ENCODE measurements around the gene TCF23. TPM values are rescaled to one million over a fixed set of nuclear protein-coding genes. Genes with fewer than 3 reads are reported as not detected.
"Not testable (repeated sequence)": the region's sequence is repeated elsewhere in the genome, so short reads cannot be mapped to it uniquely, and the experiment has no call there.

The TCF23 gene
- total and polyA plus RNA-seq, 4 donors: 0.06 to 0.14 TPM; not detected in 2

DNA sequence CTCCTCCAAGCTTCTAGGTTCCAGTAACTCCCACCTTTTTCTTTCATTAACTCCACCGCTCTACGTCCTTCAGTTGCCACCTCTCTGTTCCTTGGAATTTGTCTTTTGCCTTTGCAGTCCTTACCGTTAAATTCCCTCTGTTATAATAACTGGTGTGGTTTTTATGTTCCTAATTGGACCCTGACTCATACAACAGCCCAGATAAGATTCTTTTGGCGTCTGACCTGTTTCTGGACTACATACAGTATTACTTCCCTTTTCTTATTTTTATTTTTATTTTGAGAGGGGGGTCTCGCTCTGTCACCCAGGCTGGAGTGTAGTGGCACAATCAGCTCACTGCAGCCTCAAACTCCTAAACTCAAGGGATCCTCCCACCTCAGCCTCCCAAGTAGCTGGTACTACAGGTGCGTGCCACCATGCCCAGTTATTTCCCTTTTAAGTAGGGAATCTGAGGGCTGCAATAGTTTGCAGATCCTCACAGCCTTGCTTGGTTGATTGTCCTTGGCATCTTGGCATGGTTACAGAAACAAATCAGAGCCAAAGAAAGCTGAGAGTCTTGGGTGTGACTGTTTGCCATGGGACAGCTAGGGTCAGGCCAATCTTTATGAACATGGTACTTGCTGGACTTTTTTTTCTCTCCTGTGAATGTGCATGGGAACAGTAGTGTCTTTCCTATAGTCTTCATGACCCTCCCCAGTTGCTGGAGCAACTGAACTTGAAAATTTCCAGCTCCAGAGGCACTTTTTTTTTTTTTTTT is 22.0 kb downstream of the TCF23 start:
- Histone ChIP-seq H3K27ac (ENCODE audit: low read depth, low read length) (no peak overlapping the region), H3K4me3 (ENCODE audit: low read depth, low read length) (no peak overlapping the region), H3K27me3 (ENCODE audit: control insufficient read depth, insufficient read depth, low read length) (peaks cover 5% of the 10 kb centered on the region), H3K9me3 (ENCODE audit: control insufficient read depth, insufficient read depth, low read length) (no peaks in the 10 kb centered on the region), H3K36me3 (ENCODE audit: control insufficient read depth, insufficient read depth, low read length) (no peaks in the 10 kb centered on the region), H3K4me1 (ENCODE audit: control insufficient read depth, insufficient read depth, low read length) (peaks cover 11% of the 10 kb centered on the region)
- WGBS (ENCODE audit: insufficient coverage): 100% methylated on average over 1 of the region's 6 CpGs
- no peak for DNase-seq (ENCODE audit: low read depth in 4 of 6, low spot score in 6 of 6)

DNA sequence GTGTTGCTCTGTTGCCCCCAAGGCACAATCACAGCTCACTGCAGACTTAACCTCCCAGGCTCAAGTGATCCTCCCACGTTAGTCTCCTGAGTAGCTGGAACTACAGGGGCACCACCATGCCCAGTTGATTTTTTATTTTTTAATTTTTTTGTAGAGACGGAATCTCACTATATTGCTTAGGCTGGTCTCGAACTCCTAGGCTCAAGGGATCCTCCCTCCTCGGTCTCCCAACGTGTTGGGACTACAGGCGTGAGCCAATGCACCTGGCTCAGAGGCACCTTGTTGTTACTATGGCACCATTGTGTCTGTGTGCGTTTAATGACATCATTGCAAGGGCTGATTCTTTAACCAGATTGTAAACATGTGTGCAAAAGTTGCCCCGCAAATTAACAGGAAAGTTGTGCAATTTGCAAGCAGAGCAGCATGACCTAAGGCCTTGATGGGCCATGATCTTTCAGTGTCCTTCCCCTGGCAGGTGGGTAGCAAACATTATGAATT is 22.6 kb downstream of the TCF23 start:
- no peaks in the 10 kb centered on the region for H3K9me3 ChIP-seq (ENCODE audit: control insufficient read depth, insufficient read depth, low read length)
- 86% methylated on average over 6 of the region's 8 CpGs for WGBS (ENCODE audit: insufficient coverage)
- no peak for DNase-seq (ENCODE audit: low read depth in 4 of 6, low spot score in 6 of 6)
- no peak overlapping the region for H3K27ac ChIP-seq (ENCODE audit: low read depth, low read length)
- H3K27me3 ChIP-seq (ENCODE audit: control insufficient read depth, insufficient read depth, low read length): peaks cover 5% of the 10 kb centered on the region
- no peak overlapping the region for H3K4me3 ChIP-seq (ENCODE audit: low read depth, low read length)
- no peaks in the 10 kb centered on the region for H3K36me3 ChIP-seq (ENCODE audit: control insufficient read depth, insufficient read depth, low read length)
- H3K4me1 ChIP-seq (ENCODE audit: control insufficient read depth, insufficient read depth, low read length): peaks cover 11% of the 10 kb centered on the region

DNA sequence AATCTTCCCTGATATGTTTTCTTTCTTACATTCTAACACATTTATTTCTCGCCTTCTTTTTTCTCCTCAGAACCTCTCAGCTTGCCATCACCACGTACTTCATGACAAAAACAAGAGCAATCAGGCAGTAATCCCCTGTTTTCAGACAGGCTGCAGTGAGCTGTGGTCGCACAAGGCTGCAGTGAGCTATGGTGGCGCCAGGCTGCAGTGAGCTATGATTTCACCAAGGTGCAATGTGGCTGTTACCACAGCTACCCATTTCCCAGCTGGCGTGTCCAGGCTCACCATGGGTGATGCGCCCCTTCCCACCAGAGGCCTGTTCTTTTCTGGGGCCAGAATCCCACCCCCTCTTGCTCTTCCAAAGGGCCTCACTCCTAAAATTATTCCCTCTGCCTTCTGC is 25.8 kb downstream of the TCF23 start:
- no peak overlapping the region for H3K4me3 ChIP-seq (ENCODE audit: low read depth, low read length)
- H3K36me3 ChIP-seq (ENCODE audit: control insufficient read depth, insufficient read depth, low read length): no peaks in the 10 kb centered on the region
- peaks cover 5% of the 10 kb centered on the region for H3K27me3 ChIP-seq (ENCODE audit: control insufficient read depth, insufficient read depth, low read length)
- H3K4me1 ChIP-seq (ENCODE audit: control insufficient read depth, insufficient read depth, low read length): peaks cover 10% of the 10 kb centered on the region
- H3K27ac ChIP-seq (ENCODE audit: low read depth, low read length): no peak overlapping the region
- DNase-seq (ENCODE audit: low read depth in 4 of 6, low spot score in 6 of 6): peak in 2 of 6 donors; percentile 26 to 31
- 56% methylated on average over 6 of the region's 6 CpGs for WGBS (ENCODE audit: insufficient coverage)
- H3K9me3 ChIP-seq (ENCODE audit: control insufficient read depth, insufficient read depth, low read length): no peaks in the 10 kb centered on the region

DNA sequence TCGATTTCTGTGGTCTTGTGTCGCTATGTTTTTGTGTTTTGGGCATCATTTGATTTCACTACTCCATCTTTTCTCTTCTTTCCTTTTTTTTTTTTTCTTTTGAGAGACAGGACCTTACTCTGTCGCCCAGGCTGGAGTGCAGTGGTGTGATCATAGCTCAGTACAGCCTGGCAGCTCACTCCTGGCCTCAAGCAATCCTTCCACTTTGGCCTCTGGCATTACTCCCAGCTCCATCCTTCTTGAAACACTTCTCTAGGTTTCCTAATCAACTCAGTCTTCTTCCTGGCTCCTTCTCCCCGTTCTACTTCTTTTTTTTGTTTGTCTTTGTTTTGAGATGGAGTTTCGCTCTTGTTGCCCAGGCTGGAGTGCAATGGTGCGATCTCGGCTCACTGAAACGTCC is 26.5 kb downstream of the TCF23 start:
- WGBS (ENCODE audit: insufficient coverage): 85% methylated on average over 4 of the region's 8 CpGs
- Histone ChIP-seq H3K27me3 (ENCODE audit: control insufficient read depth, insufficient read depth, low read length) (no peaks in the 10 kb centered on the region), H3K4me1 (ENCODE audit: control insufficient read depth, insufficient read depth, low read length) (peaks cover 4% of the 10 kb centered on the region), H3K36me3 (ENCODE audit: control insufficient read depth, insufficient read depth, low read length) (no peaks in the 10 kb centered on the region), H3K9me3 (ENCODE audit: control insufficient read depth, insufficient read depth, low read length) (no peaks in the 10 kb centered on the region), H3K27ac (ENCODE audit: low read depth, low read length) (no peak overlapping the region), H3K4me3 (ENCODE audit: low read depth, low read length) (no peak overlapping the region)
- no peak for DNase-seq (ENCODE audit: low read depth in 4 of 6, low spot score in 6 of 6)

DNA sequence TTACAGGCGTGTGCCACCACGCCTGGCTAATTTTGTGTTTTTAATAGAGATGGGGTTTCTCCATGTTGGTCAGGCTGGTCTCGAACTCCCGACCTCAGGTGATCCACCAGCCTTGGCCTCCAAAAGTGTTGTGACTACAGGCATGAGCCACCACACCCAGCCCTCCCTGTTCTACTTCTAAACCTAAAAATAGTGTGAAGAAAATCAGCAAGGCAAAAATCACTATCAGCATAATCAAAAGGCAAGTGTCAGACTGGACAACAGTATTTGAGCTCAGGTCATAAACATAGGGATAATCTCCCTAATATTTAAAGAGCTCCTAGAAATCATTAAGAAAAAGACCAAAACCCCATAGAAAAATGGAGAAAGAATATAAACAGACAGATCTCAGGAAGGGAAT is 27.0 kb downstream of the TCF23 start:
- H3K4me3 ChIP-seq (ENCODE audit: low read depth, low read length); H3K27me3 ChIP-seq (ENCODE audit: control insufficient read depth, insufficient read depth, low read length); H3K36me3 ChIP-seq (ENCODE audit: control insufficient read depth, insufficient read depth, low read length); DNase-seq (ENCODE audit: low read depth in 4 of 6, low spot score in 6 of 6); H3K9me3 ChIP-seq (ENCODE audit: control insufficient read depth, insufficient read depth, low read length); H3K27ac ChIP-seq (ENCODE audit: low read depth, low read length); H3K4me1 ChIP-seq (ENCODE audit: control insufficient read depth, insufficient read depth, low read length): not testable (repeated sequence)
- no CpG with 5 or more reads among the region's 4 CpGs for WGBS (ENCODE audit: insufficient coverage)

DNA sequence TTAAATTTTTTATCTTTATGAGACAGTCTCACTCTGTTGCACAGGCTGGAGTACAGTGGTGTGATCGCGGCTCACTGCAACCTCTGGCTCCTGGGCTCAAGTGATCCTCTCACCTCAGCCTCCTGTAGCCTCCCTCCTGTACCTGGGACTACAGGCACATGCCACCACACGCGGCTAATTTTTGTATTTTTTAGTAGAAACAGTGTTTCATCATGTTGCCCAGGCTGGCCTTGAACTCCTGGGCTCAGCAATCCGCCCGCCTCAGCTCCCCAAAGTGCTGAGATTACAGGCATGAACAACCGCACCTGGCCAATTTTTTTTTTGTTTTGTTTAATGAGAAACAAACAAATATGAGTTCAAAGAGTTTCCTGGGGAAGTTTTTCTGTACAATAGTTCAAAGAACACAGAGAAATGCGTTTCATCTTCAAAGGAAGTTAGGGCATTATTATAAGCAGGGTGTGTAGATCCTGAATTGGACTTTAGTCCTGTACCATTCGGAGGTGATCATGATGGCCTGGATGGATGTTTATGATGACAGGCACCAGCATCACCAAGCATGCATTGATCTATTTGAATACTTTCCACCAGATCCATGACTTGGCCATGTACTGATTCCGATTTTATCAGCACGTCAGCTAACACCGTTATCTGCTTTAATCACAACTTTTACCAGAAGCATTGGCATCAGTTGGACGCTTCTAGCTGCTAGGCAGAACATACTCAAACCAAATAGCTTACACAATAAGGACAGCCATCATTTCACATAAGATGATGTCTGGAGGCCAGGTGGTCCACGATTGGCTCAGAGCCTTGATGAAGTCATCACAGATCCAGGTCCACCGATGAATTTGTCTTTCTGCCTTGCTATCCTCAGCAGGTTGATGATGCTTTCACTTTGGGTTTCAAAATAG is 28.9 kb downstream of the TCF23 start:
- Histone ChIP-seq H3K27ac (ENCODE audit: low read depth, low read length) (no peak overlapping the region), H3K4me3 (ENCODE audit: low read depth, low read length) (no peak overlapping the region), H3K4me1 (ENCODE audit: control insufficient read depth, insufficient read depth, low read length) (peaks cover 4% of the 10 kb centered on the region), H3K9me3 (ENCODE audit: control insufficient read depth, insufficient read depth, low read length) (no peaks in the 10 kb centered on the region), H3K27me3 (ENCODE audit: control insufficient read depth, insufficient read depth, low read length) (no peaks in the 10 kb centered on the region), H3K36me3 (ENCODE audit: control insufficient read depth, insufficient read depth, low read length) (no peaks in the 10 kb centered on the region)
- DNase-seq (ENCODE audit: low read depth in 4 of 6, low spot score in 6 of 6): no peak
- WGBS (ENCODE audit: insufficient coverage): 93% methylated on average over 10 of the region's 15 CpGs

DNA sequence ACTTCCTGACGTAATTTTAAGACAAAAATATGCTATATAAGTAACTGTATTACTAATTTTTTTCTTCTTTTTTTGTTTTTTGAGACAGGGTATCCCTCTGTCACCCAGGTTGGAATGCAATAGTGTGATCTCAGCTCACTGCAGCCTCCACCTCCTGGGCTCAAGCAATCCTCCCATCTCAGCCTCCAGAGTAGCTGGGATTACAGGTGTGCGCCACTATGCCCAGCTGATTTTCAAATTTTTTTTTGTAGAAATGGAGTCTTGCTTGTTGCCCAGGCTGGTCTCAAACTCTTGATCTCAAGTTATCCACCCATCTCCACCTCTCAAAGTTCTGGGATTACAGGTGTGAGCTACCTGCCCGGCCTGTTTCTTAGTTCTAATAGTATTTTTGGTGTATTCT is 29.7 kb downstream of the TCF23 start:
- H3K9me3 ChIP-seq (ENCODE audit: control insufficient read depth, insufficient read depth, low read length): no peaks in the 10 kb centered on the region
- no peaks in the 10 kb centered on the region for H3K27me3 ChIP-seq (ENCODE audit: control insufficient read depth, insufficient read depth, low read length)
- H3K27ac ChIP-seq (ENCODE audit: low read depth, low read length): no peak overlapping the region
- H3K36me3 ChIP-seq (ENCODE audit: control insufficient read depth, insufficient read depth, low read length): no peaks in the 10 kb centered on the region
- no peak for DNase-seq (ENCODE audit: low read depth in 4 of 6, low spot score in 6 of 6)
- no CpG with 5 or more reads among the region's 3 CpGs for WGBS (ENCODE audit: insufficient coverage)
- H3K4me1 ChIP-seq (ENCODE audit: control insufficient read depth, insufficient read depth, low read length): peaks cover 4% of the 10 kb centered on the region
- H3K4me3 ChIP-seq (ENCODE audit: low read depth, low read length): no peak overlapping the region

DNA sequence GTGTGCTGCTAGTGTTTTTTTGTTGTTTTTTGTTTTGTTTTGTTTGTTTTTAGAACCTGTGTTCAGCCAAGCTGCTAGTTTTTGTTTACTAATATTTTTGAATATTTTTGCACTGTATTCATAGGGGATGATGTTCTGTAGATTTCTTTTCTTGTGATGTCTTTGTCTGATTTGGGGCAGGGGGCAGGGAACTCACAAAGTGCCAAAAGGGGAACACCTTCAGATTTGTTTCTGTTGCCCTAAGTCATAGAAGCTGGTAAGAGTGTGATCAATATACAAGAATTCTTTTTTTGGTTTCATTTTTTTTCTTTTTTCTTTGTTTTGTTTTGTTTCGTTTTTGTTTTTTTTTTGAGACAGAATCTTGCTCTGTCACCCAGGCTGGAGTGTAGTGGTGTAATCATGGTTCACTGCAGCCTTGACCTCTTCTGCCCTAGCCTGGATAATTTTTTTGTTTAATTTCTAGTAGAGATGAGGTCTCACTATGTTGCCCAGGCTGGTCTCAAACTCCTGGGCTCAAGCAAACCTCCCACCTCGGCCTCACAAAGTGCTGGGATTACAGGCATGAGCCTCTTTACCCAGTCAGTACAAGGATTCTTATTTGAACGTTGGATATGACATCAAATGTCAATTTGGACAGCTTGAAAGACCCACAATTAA is 30.7 kb downstream of the TCF23 start:
- WGBS (ENCODE audit: insufficient coverage): 63% methylated on average over 1 of the region's 3 CpGs
- H3K4me3 ChIP-seq (ENCODE audit: low read depth, low read length): no peak overlapping the region
- no peaks in the 10 kb centered on the region for H3K9me3 ChIP-seq (ENCODE audit: control insufficient read depth, insufficient read depth, low read length)
- H3K27me3 ChIP-seq (ENCODE audit: control insufficient read depth, insufficient read depth, low read length): no peaks in the 10 kb centered on the region
- no peaks in the 10 kb centered on the region for H3K36me3 ChIP-seq (ENCODE audit: control insufficient read depth, insufficient read depth, low read length)
- peaks cover 4% of the 10 kb centered on the region for H3K4me1 ChIP-seq (ENCODE audit: control insufficient read depth, insufficient read depth, low read length)
- DNase-seq (ENCODE audit: low read depth in 4 of 6, low spot score in 6 of 6): no peak
- H3K27ac ChIP-seq (ENCODE audit: low read depth, low read length): no peak overlapping the region

DNA sequence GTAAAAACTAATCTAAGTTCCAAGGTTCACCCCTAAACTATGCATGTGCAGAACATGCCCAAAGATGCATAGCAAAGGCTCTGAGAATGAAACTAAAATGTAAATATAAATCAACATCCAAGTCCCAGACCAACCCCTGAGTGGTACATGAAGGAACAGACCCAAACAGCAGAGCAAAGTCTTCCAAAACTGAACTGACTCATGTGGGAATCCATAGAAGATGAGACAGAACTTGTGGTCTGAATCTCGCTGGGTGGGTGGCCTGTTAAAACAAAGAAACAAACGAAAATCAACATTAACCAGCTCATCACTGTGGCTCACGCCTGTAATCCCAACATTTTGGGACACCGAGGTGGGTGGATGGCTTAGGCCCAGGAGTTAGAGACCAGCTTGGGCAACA is 33.5 kb downstream of the TCF23 start:
- Histone ChIP-seq H3K4me1 (ENCODE audit: control insufficient read depth, insufficient read depth, low read length) (no peaks in the 10 kb centered on the region), H3K27ac (ENCODE audit: low read depth, low read length) (no peak overlapping the region), H3K4me3 (ENCODE audit: low read depth, low read length) (no peak overlapping the region), H3K27me3 (ENCODE audit: control insufficient read depth, insufficient read depth, low read length) (no peaks in the 10 kb centered on the region), H3K36me3 (ENCODE audit: control insufficient read depth, insufficient read depth, low read length) (no peaks in the 10 kb centered on the region), H3K9me3 (ENCODE audit: control insufficient read depth, insufficient read depth, low read length) (no peaks in the 10 kb centered on the region)
- no peak for DNase-seq (ENCODE audit: low read depth in 4 of 6, low spot score in 6 of 6)
- WGBS (ENCODE audit: insufficient coverage): 58% methylated on average over 3 of the region's 4 CpGs
